Activated T-cell treated with anti-CD3 and anti-CD28 coated beads, Interleukin-2, amount 50 U/mL, for 72 hours (primary cell): ENCODE data around the gene PRKCD. TPM values are rescaled to one million over a fixed set of nuclear protein-coding genes. Genes with fewer than 3 reads are reported as not detected.

Source experiments
- ATAC-seq, 2 donors: fragments of 150-1000 bp; cut with Tn5 transposase; replicated peaks in 1 of 2; 2 replicates each; pipeline ENCODE4 v1.10.0; 2021; ENCODE audit warnings: moderate library complexity in 2 of 2, mild to moderate bottlenecking in 1 of 2
- DNase-seq, 2 donors: peaks; one replicate each; pipeline ENCODE4 v3.0.0; 2021 to 2022; ENCODE audit warnings: mixed read lengths in 1 of 2
- H3K27ac Mint-ChIP-seq: one replicate; pipeline ENCODE4 v1.8.0; 2022; ENCODE audit warnings: mild to moderate bottlenecking, moderate library complexity, mixed read lengths
- H3K27me3 Mint-ChIP-seq: one replicate; pipeline ENCODE4 v1.8.0; 2022; ENCODE audit warnings: low read depth, mixed read lengths
- H3K36me3 Mint-ChIP-seq, 2 donors: one replicate each; pipeline ENCODE4 v1.8.0; 2022; ENCODE audit warnings: mixed read lengths in 2 of 2, mild to moderate bottlenecking in 1 of 2; ENCODE audit not compliant: insufficient read depth in 2 of 2
- H3K4me1 Mint-ChIP-seq: one replicate; pipeline ENCODE4 v1.8.0; 2022; ENCODE audit warnings: low read depth, mixed read lengths
- H3K4me3 Mint-ChIP-seq, 2 donors: one replicate each; pipeline ENCODE4 v1.8.0; 2022; ENCODE audit warnings: mild to moderate bottlenecking in 2 of 2, mixed read lengths in 2 of 2, moderate library complexity in 2 of 2
- H3K9me3 Mint-ChIP-seq, 2 donors: one replicate each; pipeline ENCODE4 v1.8.0; 2022; ENCODE audit warnings: mixed read lengths in 2 of 2
- total RNA-seq, 2 donors: library from RNA; stranded (reverse); gene quantifications; one replicate each; pipeline ENCODE4 v1.2.3, GENCODE V29; 2022

Gene PRKCD
- total RNA-seq, 2 donors from 2014 or later: 24.2 to 27.2 TPM

DNA sequence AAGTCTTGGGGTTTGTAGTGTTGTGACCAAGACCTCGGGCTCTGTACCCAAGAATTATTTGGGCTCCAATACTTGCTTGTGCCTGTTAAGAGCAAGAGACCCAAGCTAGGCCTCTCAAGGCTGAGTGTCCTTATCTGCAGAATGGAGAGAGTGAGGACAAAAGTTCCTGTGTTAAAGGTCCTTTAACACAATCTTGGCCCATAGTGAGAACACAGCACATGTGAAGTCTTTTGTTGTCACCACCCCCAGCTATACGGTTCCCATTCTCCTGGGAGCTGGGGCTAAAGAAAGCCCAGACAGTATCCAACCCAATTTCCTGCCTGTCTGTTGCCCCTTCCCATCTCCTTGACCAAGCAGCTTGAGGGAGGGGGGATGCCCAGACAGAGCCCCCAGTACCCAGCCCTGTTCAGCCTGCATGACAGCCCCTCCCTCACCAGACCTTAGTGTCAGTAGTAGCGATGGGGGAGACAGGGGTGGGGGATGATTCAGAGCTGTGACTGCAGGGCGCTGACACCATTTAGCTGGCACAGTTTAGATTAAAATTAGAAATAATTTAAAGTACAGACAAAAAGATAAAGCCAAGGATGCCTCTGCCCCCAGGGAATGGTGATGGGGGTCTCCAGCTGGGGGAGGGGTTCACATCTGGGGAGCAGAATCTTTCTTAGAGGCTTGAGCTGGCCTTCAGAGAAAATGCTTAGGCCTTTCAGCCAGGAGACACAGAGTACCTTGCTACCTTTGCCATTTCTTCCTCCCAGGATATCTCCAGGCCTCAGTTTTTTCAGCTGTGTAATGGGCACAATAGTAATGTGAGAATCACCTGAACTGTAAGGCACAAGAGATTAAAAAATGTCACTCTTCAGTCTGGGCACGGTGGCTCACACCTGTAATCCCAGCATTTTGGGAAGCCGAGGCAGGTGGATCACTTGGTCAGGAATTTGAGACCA is 2.7 kb downstream of the PRKCD start:
- DNase-seq (no peak), ATAC-seq (no peak)

GRCh38 chr3:53164911-53165310 is 3.9 kb downstream of the PRKCD start:
- H3K9me3 Mint-ChIP-seq: no peaks in the 10 kb centered on the region
- no peak for ATAC-seq
- H3K4me1 Mint-ChIP-seq: peaks cover 49% of the 10 kb centered on the region

More for the DNA sequence above, 2.7 kb downstream of the PRKCD start:
- H3K27ac Mint-ChIP-seq: no peak overlapping the region
- H3K27me3 Mint-ChIP-seq: peaks cover 8% of the 10 kb centered on the region
- peaks cover 2 to 4% of the 10 kb centered on the region in 2 donors for H3K36me3 Mint-ChIP-seq
- H3K4me1 Mint-ChIP-seq: peaks cover 37% of the 10 kb centered on the region
- H3K9me3 Mint-ChIP-seq: no peaks in the 10 kb centered on the region
- peak overlapping the region; percentile 77 to 83 for H3K4me3 Mint-ChIP-seq

GRCh38 chr3:53166206-53166605 is 5.2 kb downstream of the PRKCD start:
- H3K4me3 Mint-ChIP-seq: no peak overlapping the region
- peaks cover 54% of the 10 kb centered on the region for H3K4me1 Mint-ChIP-seq

More at GRCh38 chr3:53164911-53165310, 3.9 kb downstream of the PRKCD start:
- DNase-seq: no peak
- Mint-ChIP-seq H3K27me3 (peaks cover 6% of the 10 kb centered on the region), H3K36me3 (peaks cover 2 to 4% of the 10 kb centered on the region in 2 donors), H3K27ac (no peak overlapping the region), H3K4me3 (no peak overlapping the region)

DNA sequence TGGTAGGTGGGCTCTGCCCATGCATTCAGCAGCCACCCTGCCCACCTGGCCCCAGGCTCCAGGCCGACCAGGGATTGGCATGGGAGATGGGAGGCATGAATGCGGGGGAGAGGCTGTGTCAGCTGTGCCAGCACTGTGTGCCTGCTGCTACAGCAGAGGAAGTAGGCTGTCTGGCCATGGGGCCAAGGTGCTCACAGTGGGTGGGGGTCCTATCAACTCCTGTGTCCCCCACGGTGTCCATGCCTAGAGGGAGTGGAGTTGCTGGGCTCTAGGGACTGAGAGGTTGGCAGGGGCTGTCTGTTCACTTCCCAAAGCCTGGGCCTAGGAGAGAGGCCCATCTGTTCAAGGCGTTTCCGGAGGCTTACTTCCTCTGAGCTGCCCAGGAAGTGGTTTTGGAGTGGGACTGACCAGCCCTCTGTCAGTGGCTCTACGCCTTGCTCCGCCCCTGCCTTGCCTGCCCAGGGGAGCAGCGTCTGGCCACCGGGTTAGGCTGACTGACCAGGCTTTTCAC is 5.8 kb downstream of the PRKCD start:
- Mint-ChIP-seq H3K36me3 (peaks cover 2 to 4% of the 10 kb centered on the region in 2 donors), H3K9me3 (no peaks in the 10 kb centered on the region), H3K27ac (no peak overlapping the region), H3K4me1 (peaks cover 60% of the 10 kb centered on the region), H3K27me3 (no peaks in the 10 kb centered on the region), H3K4me3 (no peak overlapping the region)
- no peak for ATAC-seq
- DNase-seq: no peak

More at GRCh38 chr3:53166206-53166605, 5.2 kb downstream of the PRKCD start:
- H3K36me3 Mint-ChIP-seq: peaks cover 2 to 4% of the 10 kb centered on the region in 2 donors
- no peaks in the 10 kb centered on the region for H3K27me3 Mint-ChIP-seq
- DNase-seq (no peak), ATAC-seq (no peak)
- no peak overlapping the region for H3K27ac Mint-ChIP-seq
- H3K9me3 Mint-ChIP-seq: no peaks in the 10 kb centered on the region

GRCh38 chr3:53167418-53168174 is 6.6 kb downstream of the PRKCD start:
- no peaks in the 10 kb centered on the region for H3K9me3 Mint-ChIP-seq
- no peak for ATAC-seq
- no peak for DNase-seq
- H3K4me1 Mint-ChIP-seq: peaks cover 57% of the 10 kb centered on the region
- H3K4me3 Mint-ChIP-seq: no peak overlapping the region
- no peaks in the 10 kb centered on the region for H3K36me3 Mint-ChIP-seq
- H3K27ac Mint-ChIP-seq: no peak overlapping the region
- H3K27me3 Mint-ChIP-seq: no peaks in the 10 kb centered on the region

DNA sequence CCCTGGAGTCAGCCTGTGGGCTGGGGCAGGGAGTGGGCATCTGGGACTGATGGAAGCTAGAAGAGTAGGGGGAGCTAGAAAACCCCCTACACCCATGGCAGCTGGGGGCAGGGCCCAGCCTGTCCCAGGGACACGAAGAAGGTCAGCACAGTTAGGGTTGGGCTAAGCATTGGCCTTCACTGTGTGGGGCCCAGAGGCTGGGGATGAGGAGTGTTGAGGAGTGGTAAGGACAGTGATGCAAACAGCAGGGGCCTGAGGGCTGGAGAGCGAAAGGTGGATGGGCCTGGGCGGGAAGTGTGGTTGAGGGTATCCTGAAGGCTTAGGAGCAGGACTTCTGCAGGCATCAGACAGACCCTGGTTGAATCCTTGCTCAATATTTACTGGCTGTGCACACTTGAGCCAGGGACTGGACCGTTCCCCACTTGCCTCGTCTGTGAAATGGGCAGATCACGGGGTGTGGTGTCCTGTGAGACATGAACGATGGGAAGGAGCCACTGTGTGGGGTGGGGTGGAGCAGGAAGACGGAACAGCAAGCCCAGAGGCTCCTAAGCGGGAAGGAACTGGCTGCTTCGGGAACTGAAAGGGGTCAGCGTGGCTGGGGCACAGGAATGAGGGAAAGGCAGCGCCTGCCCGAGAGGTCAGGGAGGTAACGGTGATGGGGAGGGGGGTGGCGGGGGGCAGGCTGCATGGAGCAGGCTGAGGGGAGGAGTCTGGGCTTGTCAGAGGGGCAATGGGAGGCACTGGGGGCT is 7.3 kb downstream of the PRKCD start:
- ATAC-seq (no peak), DNase-seq (no peak)
- H3K9me3 Mint-ChIP-seq: no peaks in the 10 kb centered on the region
- no peak overlapping the region for H3K27ac Mint-ChIP-seq
- H3K4me1 Mint-ChIP-seq: peaks cover 50% of the 10 kb centered on the region
- H3K4me3 Mint-ChIP-seq: no peak overlapping the region
- no peaks in the 10 kb centered on the region for H3K27me3 Mint-ChIP-seq
- no peaks in the 10 kb centered on the region for H3K36me3 Mint-ChIP-seq

DNA sequence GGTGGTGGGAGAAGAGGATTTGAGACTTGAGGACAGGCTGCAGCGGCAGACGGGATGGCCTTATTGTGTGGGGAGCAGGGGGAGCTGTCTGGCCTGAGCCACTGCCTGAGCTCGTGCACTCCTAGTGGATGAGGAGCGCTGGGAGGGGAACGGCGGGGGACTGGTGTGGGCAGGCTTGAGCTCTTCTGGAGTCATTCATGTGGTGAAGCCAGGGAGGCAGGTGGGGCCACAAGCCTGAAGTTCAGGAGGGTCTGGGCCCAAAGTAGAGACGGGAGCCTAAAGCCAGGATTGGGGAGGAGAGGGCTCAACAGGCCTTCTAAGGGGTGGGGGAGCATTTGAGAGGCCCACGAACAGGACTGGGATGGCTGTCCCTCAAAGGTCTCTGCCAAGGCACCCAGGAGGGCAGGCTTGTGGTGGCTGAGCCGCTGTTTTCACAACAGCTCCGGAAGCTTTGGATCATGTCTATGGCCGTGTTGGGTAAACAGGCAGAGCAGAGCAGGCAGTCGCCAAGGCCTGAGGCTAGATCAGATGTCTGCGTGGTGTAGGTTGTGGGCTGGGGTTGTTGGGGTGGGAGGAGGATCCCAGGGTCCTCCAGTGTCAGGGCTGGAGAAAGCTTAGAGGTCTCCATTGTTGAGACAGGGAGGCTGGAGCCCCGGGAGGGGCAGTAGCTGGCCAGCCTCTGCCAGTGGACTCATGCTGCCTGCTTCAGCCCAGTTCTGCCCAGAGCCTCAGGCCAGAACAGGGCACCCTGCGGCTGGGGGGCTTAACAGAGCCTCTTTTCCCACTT is 8.2 kb downstream of the PRKCD start:
- Mint-ChIP-seq H3K27ac (no peak overlapping the region), H3K4me1 (peaks cover 46% of the 10 kb centered on the region), H3K9me3 (no peaks in the 10 kb centered on the region), H3K36me3 (no peaks in the 10 kb centered on the region), H3K27me3 (no peaks in the 10 kb centered on the region), H3K4me3 (no peak overlapping the region)
- ATAC-seq (peak in 1 of 2 donors; percentile 23), DNase-seq (no peak)

GRCh38 chr3:53169832-53170324 is 8.9 kb downstream of the PRKCD start:
- Mint-ChIP-seq H3K27ac (no peak overlapping the region), H3K4me3 (no peak overlapping the region), H3K4me1 (peaks cover 46% of the 10 kb centered on the region), H3K36me3 (no peaks in the 10 kb centered on the region), H3K9me3 (no peaks in the 10 kb centered on the region), H3K27me3 (no peaks in the 10 kb centered on the region)
- DNase-seq (no peak), ATAC-seq (no peak)

- no peaks in the 10 kb centered on the region for H3K27me3 Mint-ChIP-seq
- no peaks in the 10 kb centered on the region for H3K36me3 Mint-ChIP-seq
- ATAC-seq (peak; percentile 49 to 67), DNase-seq (peak; percentile 23 to 29)
- peaks cover 46% of the 10 kb centered on the region for H3K4me1 Mint-ChIP-seq
- no peaks in the 10 kb centered on the region for H3K9me3 Mint-ChIP-seq
- no peak overlapping the region for H3K27ac Mint-ChIP-seq
- H3K4me3 Mint-ChIP-seq: no peak overlapping the region
Observed at GRCh38 chr3:53170325-53171063, 9.5 kb downstream of the PRKCD start.

- no peak for DNase-seq
- Mint-ChIP-seq H3K36me3 (no peaks in the 10 kb centered on the region), H3K4me3 (no peak overlapping the region), H3K4me1 (peaks cover 46% of the 10 kb centered on the region), H3K27me3 (no peaks in the 10 kb centered on the region), H3K9me3 (no peaks in the 10 kb centered on the region), H3K27ac (no peak overlapping the region)
- no peak for ATAC-seq
Observed at GRCh38 chr3:53171064-53171418, 10.0 kb downstream of the PRKCD start.

DNA sequence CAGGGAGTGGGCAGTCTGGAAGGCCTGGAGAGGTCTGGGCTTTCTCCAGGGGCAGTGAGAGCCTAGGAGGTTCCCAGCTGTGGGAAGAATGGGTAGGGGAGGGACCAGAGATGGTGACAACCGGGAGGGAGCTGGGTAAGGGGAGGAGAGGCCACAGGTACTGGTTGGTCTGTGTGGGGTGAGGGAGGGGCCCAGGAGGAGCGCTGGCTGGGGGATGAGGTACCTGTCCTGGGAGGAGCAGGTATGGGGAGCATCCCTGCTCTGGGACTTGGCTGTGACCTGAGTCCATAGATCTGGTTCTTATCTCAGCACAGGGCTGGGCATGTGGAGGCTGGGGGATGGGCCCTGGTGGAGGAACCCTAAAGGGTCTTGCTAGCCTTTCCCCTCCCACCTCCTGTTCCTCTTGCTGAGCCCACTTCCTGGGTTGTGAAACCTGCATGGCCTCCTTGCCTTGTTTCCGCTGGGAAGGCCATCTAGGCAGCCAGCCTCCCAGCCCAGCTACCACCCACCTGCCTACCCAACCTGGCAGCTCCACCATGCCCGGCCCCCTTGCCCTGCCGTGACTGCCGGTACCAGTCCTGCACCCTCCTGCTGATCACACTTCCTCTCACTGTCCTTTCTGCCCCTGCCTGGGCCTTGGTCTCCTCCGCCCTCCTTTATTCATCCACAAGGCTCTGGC is 11.0 kb downstream of the PRKCD start:
- Mint-ChIP-seq H3K27me3 (no peaks in the 10 kb centered on the region), H3K36me3 (no peaks in the 10 kb centered on the region), H3K9me3 (no peaks in the 10 kb centered on the region), H3K4me3 (no peak overlapping the region), H3K27ac (no peak overlapping the region), H3K4me1 (peaks cover 38% of the 10 kb centered on the region)
- DNase-seq (no peak), ATAC-seq (no peak)
